Adrenal gland (tissue), 5 donors: ENCODE measurements around the gene SPTB.

Experiments used
- POLR2A ChIP-seq, 2 donors: fragments of 450-650 bp; IDR thresholded peaks; one replicate each; pipeline ENCODE4 v1.6.1; 2017; ENCODE audit warnings: antibody characterized with exemption in 2 of 2, mild to moderate bottlenecking in 2 of 2, moderate library complexity in 1 of 2
- TF ChIP-seq, protein P1 (sequence below), 6 experiments: fragments of 450-650 bp in 4 of 6; fragments of 200-600 bp in 2 of 6; sonication (generic) in 1 of 6; IDR thresholded peaks; 1 replicate in 5 of 6; 2 replicates in 1 of 6; pipeline versions ENCODE4 v1.5.1 to v1.8.0; 2016 to 2021; ENCODE audit warnings: antibody characterized with exemption in 6 of 6, mild to moderate bottlenecking in 2 of 6, moderate library complexity in 1 of 6
- donor health status: DM: no; HTN: no; CAD: no.

DNA sequence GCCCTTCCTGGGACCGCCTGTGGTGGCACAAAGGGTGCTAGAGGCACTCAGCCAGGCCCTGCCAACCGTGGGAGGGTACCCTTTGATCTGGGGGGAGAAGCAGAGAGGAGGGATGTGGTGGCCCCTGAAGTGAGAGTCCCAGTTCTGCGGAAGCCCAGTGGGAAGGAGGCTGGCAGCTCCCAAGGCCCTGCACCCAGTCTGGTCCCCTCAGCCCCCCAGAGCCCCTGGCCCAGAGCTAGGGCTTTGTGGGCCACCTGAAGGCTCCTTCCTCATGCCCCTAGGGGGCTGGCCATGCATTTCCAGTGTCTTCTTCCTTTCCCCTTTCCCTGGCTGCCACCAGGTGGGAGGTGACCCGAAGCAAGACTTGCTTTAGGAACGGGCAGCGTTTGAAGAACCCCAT lies 131.2 kb downstream of the SPTB start:
- TF ChIP-seq, protein P1, sequence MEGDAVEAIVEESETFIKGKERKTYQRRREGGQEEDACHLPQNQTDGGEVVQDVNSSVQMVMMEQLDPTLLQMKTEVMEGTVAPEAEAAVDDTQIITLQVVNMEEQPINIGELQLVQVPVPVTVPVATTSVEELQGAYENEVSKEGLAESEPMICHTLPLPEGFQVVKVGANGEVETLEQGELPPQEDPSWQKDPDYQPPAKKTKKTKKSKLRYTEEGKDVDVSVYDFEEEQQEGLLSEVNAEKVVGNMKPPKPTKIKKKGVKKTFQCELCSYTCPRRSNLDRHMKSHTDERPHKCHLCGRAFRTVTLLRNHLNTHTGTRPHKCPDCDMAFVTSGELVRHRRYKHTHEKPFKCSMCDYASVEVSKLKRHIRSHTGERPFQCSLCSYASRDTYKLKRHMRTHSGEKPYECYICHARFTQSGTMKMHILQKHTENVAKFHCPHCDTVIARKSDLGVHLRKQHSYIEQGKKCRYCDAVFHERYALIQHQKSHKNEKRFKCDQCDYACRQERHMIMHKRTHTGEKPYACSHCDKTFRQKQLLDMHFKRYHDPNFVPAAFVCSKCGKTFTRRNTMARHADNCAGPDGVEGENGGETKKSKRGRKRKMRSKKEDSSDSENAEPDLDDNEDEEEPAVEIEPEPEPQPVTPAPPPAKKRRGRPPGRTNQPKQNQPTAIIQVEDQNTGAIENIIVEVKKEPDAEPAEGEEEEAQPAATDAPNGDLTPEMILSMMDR (IDR thresholded peaks at IDR 0.05), result no peak
- TF ChIP-seq POLR2A (IDR thresholded peaks at IDR 0.05), result no peak
